MCF 10A (cell line): Measurements from ENCODE around the gene UBA5. TPM values are rescaled to one million over a fixed set of nuclear protein-coding genes. Genes with fewer than 3 reads are reported as not detected.

Experiments
- BruUV-seq: library from RNA; stranded (reverse); fragments of 400-500 nt; replicated peaks from 2 replicates; lab custom pipeline; 2021; lab: Mats Ljungman, UMichigan
- CTCF ChIA-PET: fragments of 300-600 bp; sonication (Branson Sonifier 250); formaldehyde crosslinking; extraction: SDS; loops from one replicate; lab custom pipeline; 2021; ENCODE audit warnings: antibody characterized with exemption, inconsistent platforms; lab: Yijun Ruan, JAX
- POLR2A ChIA-PET: fragments of 300-600, 350-650 bp; sonication (Branson Sonifier 250); formaldehyde crosslinking; extraction: SDS; loops from one replicate; lab custom pipeline; 2020; ENCODE audit warnings: antibody characterized with exemption, inconsistent platforms; lab: Yijun Ruan, JAX
- DNase-seq: peaks from one replicate; pipeline ENCODE4 v3.0.0-alpha.2; 2018; ENCODE audit not compliant: unreplicated experiment
- H3K27ac Mint-ChIP-seq: one replicate; pipeline ENCODE4 v1.8.0; 2022; ENCODE audit warnings: mild to moderate bottlenecking, low read depth, mixed read lengths; ENCODE audit not compliant: unreplicated experiment
- H3K27me3 Mint-ChIP-seq: one replicate; pipeline ENCODE4 v1.8.0; 2022; ENCODE audit warnings: mixed read lengths; ENCODE audit not compliant: insufficient read depth, unreplicated experiment
- H3K36me3 Mint-ChIP-seq: one replicate; pipeline ENCODE4 v1.8.0; 2022; ENCODE audit warnings: mild to moderate bottlenecking, moderate library complexity, mixed read lengths; ENCODE audit not compliant: insufficient read depth, unreplicated experiment
- H3K4me1 Mint-ChIP-seq: one replicate; pipeline ENCODE4 v1.8.0; 2022; ENCODE audit warnings: mixed read lengths; ENCODE audit not compliant: insufficient read depth, unreplicated experiment
- H3K4me3 Mint-ChIP-seq: one replicate; pipeline ENCODE4 v1.8.0; 2022; ENCODE audit warnings: mild to moderate bottlenecking, moderate library complexity, mixed read lengths; ENCODE audit not compliant: unreplicated experiment
- H3K9me3 Mint-ChIP-seq: one replicate; pipeline ENCODE4 v1.8.0; 2022; ENCODE audit warnings: mixed read lengths; ENCODE audit not compliant: unreplicated experiment
- CTCF ChIP-seq: fragments of 200-600 bp; IDR thresholded peaks from one replicate; pipeline ENCODE4 v1.8.0; 2022; ENCODE audit warnings: antibody characterized with exemption, mild to moderate bottlenecking; ENCODE audit not compliant: unreplicated experiment
- intact Hi-C: fragments of 100-400 bp; cut with micrococcal nuclease; formaldehyde crosslinking; loops from 2 replicates; pipeline ENCODE4 v1.14.1; 2022
- total RNA-seq: library from RNA; stranded (reverse); gene quantifications from 2 replicates; pipeline ENCODE4 v1.2.3, GENCODE V29; 2022

Gene UBA5
- total RNA-seq, 1 experiment from 2014 or later: 47.7 TPM

- Mint-ChIP-seq H3K27ac (peak within 1 kb of the TSS; percentile 99), H3K4me1 (peaks cover 26% of the 10 kb centered on the region), H3K9me3 (no peaks in the 10 kb centered on the region), H3K27me3 (no peaks in the 10 kb centered on the region), H3K4me3 (peak within 1 kb of the TSS; percentile 89), H3K36me3 (peaks cover 12% of the 10 kb centered on the region)
- BruUV-seq: TSS peak; percentile 59
- TF ChIP-seq CTCF: peak; percentile 45
- intact Hi-C loops: loop anchor here (1.0 kb wide), 1 partner anchor 123 kb away; no protein-coding TSS in a partner anchor
- CTCF ChIA-PET: interaction anchor here (0.6 to 2.3 kb wide), 9 partner anchors 10 to 903 kb away, joined by 3 to 17 read pairs (median 3); no protein-coding TSS in a partner anchor
- DNase-seq: peak; percentile 72
- POLR2A ChIA-PET: interaction anchor here (0.6 to 2.6 kb wide), 20 partner anchors 11 to 1663 kb away, joined by 3 to 16 read pairs (median 3); partner anchors contain the start of gene DNAJC13
Observed at GRCh38 chr3:132659365-132660051, 621 bp upstream of the UBA5 start, which contains the start of gene ACAD11. ACAD11 (minus strand) TSS chr3:132659809; CDS start chr3:132659751, 58 bp downstream.

GRCh38 chr3:132660811-132661070, 612 bp downstream of the UBA5 start:
- no TSS peak for BruUV-seq
- peaks cover 12% of the 10 kb centered on the region for H3K36me3 Mint-ChIP-seq
- peaks cover 30% of the 10 kb centered on the region for H3K4me1 Mint-ChIP-seq
- CTCF ChIA-PET: interaction anchor here (0.6 to 2.0 kb wide), 7 partner anchors 10 to 902 kb away, joined by 3 to 6 read pairs (median 3); no protein-coding TSS in a partner anchor
- no peaks in the 10 kb centered on the region for H3K9me3 Mint-ChIP-seq
- TF ChIP-seq CTCF: no peak
- POLR2A ChIA-PET: interaction anchor here (0.6 to 2.3 kb wide), 16 partner anchors 10 to 170 kb away, joined by 3 to 16 read pairs (median 4); no protein-coding TSS in a partner anchor
- H3K4me3 Mint-ChIP-seq: peak overlapping the region; percentile 89
- intact Hi-C loops: no loop called here
- peak overlapping the region; percentile 99 for H3K27ac Mint-ChIP-seq
- DNase-seq: no peak
- H3K27me3 Mint-ChIP-seq: no peaks in the 10 kb centered on the region

- no peaks in the 10 kb centered on the region for H3K9me3 Mint-ChIP-seq
- H3K4me1 Mint-ChIP-seq: peaks cover 30% of the 10 kb centered on the region
- H3K27ac Mint-ChIP-seq: peak overlapping the region; percentile 99
- no peak for TF ChIP-seq CTCF
- ChIA-PET CTCF (interaction anchor here (0.8 to 2.0 kb wide), 6 partner anchors 9 to 902 kb away, joined by 3 to 6 read pairs (median 4); no protein-coding TSS in a partner anchor), POLR2A (interaction anchor here (0.9 to 1.9 kb wide), 13 partner anchors 9 to 171 kb away, joined by 3 to 16 read pairs (median 4); no protein-coding TSS in a partner anchor)
- no peaks in the 10 kb centered on the region for H3K27me3 Mint-ChIP-seq
- BruUV-seq: TSS peak; percentile 26
- peaks cover 12% of the 10 kb centered on the region for H3K36me3 Mint-ChIP-seq
- intact Hi-C loops: no loop called here
- peak overlapping the region; percentile 89 for H3K4me3 Mint-ChIP-seq
- peak; percentile 18 for DNase-seq
Observed at GRCh38 chr3:132661101-132661500, 972 bp downstream of the UBA5 start.

GRCh38 chr3:132662212-132662611, 2.1 kb downstream of the UBA5 start:
- POLR2A ChIA-PET: interaction anchor here (1.0 to 1.9 kb wide), 6 partner anchors 9 to 64 kb away, joined by 3 to 5 read pairs (median 4); no protein-coding TSS in a partner anchor
- intact Hi-C loops: no loop called here
- CTCF ChIA-PET: interaction anchor here (0.5 to 2.0 kb wide), 3 partner anchors 8 to 886 kb away, joined by 3 to 5 read pairs (median 3); no protein-coding TSS in a partner anchor
- TF ChIP-seq CTCF: no peak
- Mint-ChIP-seq H3K27ac (no peak overlapping the region), H3K4me1 (peaks cover 30% of the 10 kb centered on the region), H3K4me3 (peak overlapping the region; percentile 89), H3K27me3 (no peaks in the 10 kb centered on the region), H3K36me3 (peaks cover 16% of the 10 kb centered on the region), H3K9me3 (no peaks in the 10 kb centered on the region)
- BruUV-seq: no TSS peak
- no peak for DNase-seq
